ENCODE results near the gene ANKRD20A1.
"Not testable (repeated sequence)": the region's sequence is repeated elsewhere in the genome, so short reads cannot be mapped to it uniquely, and the experiment has no call there.

Gene ANKRD20A1

DNA sequence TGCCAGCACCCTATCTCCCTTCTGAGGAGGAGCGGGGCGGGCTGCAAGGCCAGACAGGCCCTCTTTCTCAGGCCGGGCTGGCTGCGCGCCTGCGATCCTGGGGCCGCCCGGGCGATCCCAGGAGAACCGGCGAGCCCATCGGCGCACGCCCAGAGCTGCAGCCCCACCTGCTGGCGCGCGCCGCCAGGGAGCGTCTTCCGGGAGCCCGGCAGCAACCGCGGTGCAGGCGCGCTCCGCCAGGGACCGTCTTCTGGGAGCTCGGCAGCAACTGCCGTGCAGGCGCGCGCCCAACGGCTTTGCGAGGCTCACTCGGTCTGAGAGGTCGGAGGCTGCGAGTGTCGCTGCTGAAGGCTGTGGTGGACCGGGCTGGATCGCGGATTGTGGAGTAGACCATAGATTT lies at the start of gene ANKRD20A1:
Gene ANKRD20A1, plus strand, starts transcription at position 61 of the 400 bp plus-strand sequence. CDS start 496 bp downstream, outside the sequence.
- DNase-seq: not testable (repeated sequence)

DNA sequence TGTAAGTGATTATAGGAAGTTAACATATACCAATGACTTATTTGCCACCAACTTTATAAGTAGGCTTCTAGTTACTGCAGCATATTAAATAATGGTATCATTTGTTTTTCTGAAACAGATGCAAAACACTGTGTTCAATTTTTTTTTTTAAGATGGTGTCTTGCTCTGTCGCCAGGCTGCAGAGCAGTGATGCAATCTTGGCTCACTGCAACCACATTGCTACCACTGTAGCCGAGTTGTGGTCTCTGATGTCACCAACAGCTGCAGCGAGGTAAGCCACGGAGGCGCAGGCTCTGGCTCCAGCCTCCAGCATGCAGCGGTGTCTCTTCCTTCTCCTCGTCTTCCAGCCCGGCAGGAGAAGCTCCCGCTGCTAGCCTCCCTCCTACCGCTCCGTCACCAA lies 26.6 kb upstream of the ANKRD20A1 start:
- DNase-seq: not testable (repeated sequence)
